ENCODE measurements around the gene OR3A2.
"Not testable (repeated sequence)": the region's sequence is repeated elsewhere in the genome, so short reads cannot be mapped to it uniquely, and the experiment has no call there.

The OR3A2 gene

DNA sequence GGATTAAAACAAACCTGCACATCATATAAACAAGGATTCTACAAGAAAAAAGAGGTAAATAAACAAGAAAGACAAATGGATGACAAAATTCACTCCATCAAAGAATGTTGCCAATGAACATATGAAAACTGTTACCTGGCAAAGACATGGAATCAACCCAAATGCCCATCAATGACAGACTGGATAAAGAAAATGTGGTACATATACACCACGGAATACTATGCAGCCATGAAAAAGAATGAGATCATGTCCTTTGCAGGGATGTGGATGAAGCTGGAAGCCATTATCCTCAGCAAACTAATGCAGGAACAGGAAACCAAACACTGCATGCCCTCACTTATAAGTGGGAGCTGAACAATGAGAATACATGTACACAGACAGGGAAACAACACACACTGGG is 92.6 kb downstream of the OR3A2 start:
- not testable (repeated sequence) for DNase-seq (ENCODE audit: low read depth)

GRCh38 chr17:3282901-3283300 is 103.2 kb downstream of the OR3A2 start:
- no peak for DNase-seq (ENCODE audit: low read depth)

GRCh38 chr17:3276126-3276525 is 110.0 kb downstream of the OR3A2 start:
- DNase-seq (ENCODE audit: low read depth) = no peak

GRCh38 chr17:3271072-3271848 is 114.8 kb downstream of the OR3A2 start:
- no peak for DNase-seq (ENCODE audit: low read depth)

- no peak for DNase-seq (ENCODE audit: low read depth)
Measured at GRCh38 chr17:3260600-3260999, 125.5 kb downstream of the OR3A2 start.

GRCh38 chr17:3260163-3260562 is 125.9 kb downstream of the OR3A2 start:
- no peak for DNase-seq (ENCODE audit: low read depth)

GRCh38 chr17:3256575-3256974 is 129.5 kb downstream of the OR3A2 start:
- no peak for DNase-seq (ENCODE audit: low read depth)

GRCh38 chr17:3249013-3249412 is 137.1 kb downstream of the OR3A2 start:
- DNase-seq (ENCODE audit: low read depth) = not testable (repeated sequence)

GRCh38 chr17:3244841-3245240 is 141.3 kb downstream of the OR3A2 start:
- DNase-seq (ENCODE audit: low read depth) = not testable (repeated sequence)

DNA sequence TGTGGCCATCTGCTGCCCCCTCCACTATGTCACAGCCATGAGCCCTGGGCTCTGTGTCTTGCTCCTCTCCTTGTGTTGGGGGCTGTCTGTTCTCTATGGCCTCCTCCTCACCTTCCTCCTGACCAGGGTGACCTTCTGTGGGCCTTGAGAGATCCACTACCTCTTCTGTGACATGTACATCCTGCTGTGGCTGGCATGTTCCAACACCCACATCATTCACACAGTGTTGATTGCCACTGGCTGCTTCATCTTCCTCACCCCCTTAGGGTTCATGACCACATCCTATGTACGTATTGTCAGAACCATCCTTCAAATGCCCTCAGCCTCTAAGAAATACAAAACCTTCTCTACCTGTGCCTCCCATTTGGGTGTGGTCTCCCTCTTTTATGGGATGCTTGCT is 145.1 kb downstream of the OR3A2 start:
- DNase-seq (ENCODE audit: low read depth) = not testable (repeated sequence)

DNA sequence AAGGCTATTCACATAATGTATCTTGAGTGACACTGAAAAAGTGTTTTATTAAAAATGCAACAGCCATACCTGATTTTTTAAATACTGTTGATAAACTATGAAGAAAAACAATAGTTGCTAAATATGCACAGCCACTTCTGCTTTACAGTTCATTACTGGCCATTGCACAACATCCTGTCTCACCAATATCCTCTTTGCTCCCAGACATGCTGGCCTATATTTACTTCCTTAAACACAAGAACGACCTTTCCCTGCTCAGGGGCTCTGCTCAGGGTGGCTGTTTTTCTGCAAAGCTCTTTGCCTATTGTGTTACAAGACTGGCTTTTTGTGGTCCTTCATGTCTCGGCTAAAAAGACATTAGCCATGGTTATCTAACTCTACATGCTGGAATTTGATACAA is 147.4 kb downstream of the OR3A2 start:
- DNase-seq (ENCODE audit: low read depth) = not testable (repeated sequence)

GRCh38 chr17:3232300-3232699 is 153.8 kb downstream of the OR3A2 start:
- DNase-seq (ENCODE audit: low read depth) = not testable (repeated sequence)
